SH-SY5Y (cell line): ENCODE results near the gene C2CD2L.

ENCODE experiments used
- GATA2 ChIP-seq: IDR thresholded peaks from 2 replicates; pipeline ENCODE4 v1.6.1; 2011; ENCODE audit warnings: mild to moderate bottlenecking, low read depth, low read length
- GATA3 ChIP-seq: IDR thresholded peaks from 2 replicates; pipeline ENCODE4 v1.6.1; 2011; ENCODE audit warnings: low read depth, mild to moderate bottlenecking, low read length, moderate library complexity

GRCh38 chr11:119121008-119121810 is 14.1 kb downstream of the C2CD2L start, which contains the start of gene HINFP:
- TF ChIP-seq GATA2 (peak; percentile 10; the same call in 1 of the 2 replicates), GATA3 (no peak)
